GM23338 (cell line): Measurements from ENCODE around the gene RNF150. TPM values are rescaled to one million over a fixed set of nuclear protein-coding genes. Genes with fewer than 3 reads are reported as not detected.

ENCODE experiments used
- ATAC-seq: fragments of 200-7000 bp; cut with Tn5 transposase; 3 replicates; pipeline ENCODE4 v1.9.1; 2020
- DNase-seq: peaks from one replicate; pipeline ENCODE4 v3.0.0-alpha.2; 2015; ENCODE audit warnings: low spot score
- H2AFZ ChIP-seq: fragments of 200-600 bp; sonication (generic); 2 replicates; pipeline ENCODE4 v1.8.0; 2016; ENCODE audit warnings: antibody characterized with exemption, mild to moderate bottlenecking, moderate library complexity
- H3F3A ChIP-seq: fragments of 200-600 bp; sonication (generic); replicated peaks from 2 replicates; pipeline ENCODE4 v1.8.0; 2017; ENCODE audit warnings: antibody characterized with exemption, mixed run types, low read depth
- H3K27ac ChIP-seq: fragments of 200-600 bp; sonication (generic); 2 replicates; pipeline ENCODE4 v1.6.1; 2016; ENCODE audit warnings: low read depth
- H3K27me3 ChIP-seq: fragments of 200-600 bp; sonication (generic); 2 replicates; pipeline ENCODE4 v1.8.0; 2016; ENCODE audit warnings: mild to moderate bottlenecking, mixed run types, moderate library complexity; ENCODE audit not compliant: insufficient read depth
- H3K36me3 ChIP-seq: fragments of 200-600 bp; sonication (generic); 2 replicates; pipeline ENCODE4 v1.8.0; 2016; ENCODE audit warnings: mild to moderate bottlenecking; ENCODE audit not compliant: insufficient read depth
- H3K4me1 ChIP-seq: fragments of 200-600 bp; sonication (generic); 2 replicates; pipeline ENCODE4 v1.8.0; 2016; ENCODE audit warnings: mild to moderate bottlenecking, moderate library complexity; ENCODE audit not compliant: insufficient read depth
- H3K4me2 ChIP-seq: fragments of 200-600 bp; sonication (generic); 2 replicates; pipeline ENCODE4 v1.7.1; 2017; ENCODE audit warnings: mixed run types
- H3K4me3 ChIP-seq: fragments of 200-600 bp; sonication (generic); 2 replicates; pipeline ENCODE4 v1.6.1; 2016; ENCODE audit warnings: mixed run types
- H3K79me2 ChIP-seq: fragments of 200-600 bp; sonication (generic); replicated peaks from 2 replicates; pipeline ENCODE4 v1.8.0; 2017; ENCODE audit warnings: mild to moderate bottlenecking; ENCODE audit not compliant: insufficient read depth
- H3K9me2 ChIP-seq: fragments of 200-600 bp; sonication (generic); 2 replicates; pipeline ENCODE4 v1.8.0; 2017; ENCODE audit not compliant: insufficient read depth
- H4K20me1 ChIP-seq: fragments of 200-600 bp; sonication (generic); replicated peaks from 2 replicates; pipeline ENCODE4 v1.8.0; 2017; ENCODE audit warnings: mild to moderate bottlenecking; ENCODE audit not compliant: insufficient read depth
- H3K27ac Mint-ChIP-seq: 2 replicates; pipeline ENCODE4 v1.8.0; 2020; ENCODE audit warnings: inconsistent platforms, mild to moderate bottlenecking, moderate library complexity, mixed read lengths
- H3K27me3 Mint-ChIP-seq: 3 replicates; pipeline ENCODE4 v1.8.0; 2022; ENCODE audit warnings: low read depth, mild to moderate bottlenecking, moderate library complexity, mixed read lengths, inconsistent platforms; ENCODE audit not compliant: insufficient read depth, poor library complexity
- H3K36me3 Mint-ChIP-seq: 3 replicates; pipeline ENCODE4 v1.8.0; 2021; ENCODE audit warnings: low read depth, mild to moderate bottlenecking, inconsistent platforms, moderate library complexity, mixed read lengths
- H3K4me1 Mint-ChIP-seq: 3 replicates; pipeline ENCODE4 v1.8.0; 2020; ENCODE audit warnings: mild to moderate bottlenecking, inconsistent platforms, mixed read lengths
- H3K4me3 Mint-ChIP-seq: 3 replicates; pipeline ENCODE4 v1.8.0; 2021; ENCODE audit warnings: moderate library complexity, mild to moderate bottlenecking, inconsistent platforms, mixed read lengths
- H3K9me3 Mint-ChIP-seq: 3 replicates; pipeline ENCODE4 v1.8.0; 2020; ENCODE audit warnings: moderate library complexity, mild to moderate bottlenecking, inconsistent platforms, mixed read lengths
- CREB1 ChIP-seq: fragments of 250-450 bp; sonication (Bioruptor Pico); IDR thresholded peaks from 2 replicates; pipeline ENCODE4 v1.5.0; 2020; ENCODE audit warnings: low read depth, mild to moderate bottlenecking, moderate library complexity
- CTCF ChIP-seq, 2 experiments: fragments of 200-600 bp in 1 of 2; sonication (generic) in 1 of 2; conservative IDR thresholded peaks; 2 replicates each; pipeline versions ENCODE4 v1.5.1 to v1.6.1; 2016 to 2017; ENCODE audit warnings: antibody characterized with exemption in 2 of 2, low read depth in 2 of 2, mild to moderate bottlenecking in 2 of 2, moderate library complexity in 1 of 2
- ETS1 ChIP-seq: IDR thresholded peaks from 2 replicates; pipeline ENCODE4 v1.6.1; 2016; ENCODE audit warnings: antibody characterized with exemption
- EZH2 ChIP-seq: fragments of 200-600 bp; sonication (generic); IDR thresholded peaks from one replicate; pipeline ENCODE4 v1.8.0; 2017; ENCODE audit warnings: antibody characterized with exemption, mild to moderate bottlenecking, low read depth; ENCODE audit not compliant: unreplicated experiment
- EZH2phosphoT487 ChIP-seq: fragments of 200-600 bp; sonication (generic); IDR thresholded peaks from one replicate; pipeline ENCODE4 v1.8.1; 2018; ENCODE audit warnings: antibody characterized with exemption; ENCODE audit not compliant: unreplicated experiment
- JUNB ChIP-seq: IDR thresholded peaks from one replicate; pipeline ENCODE4 v1.6.1; 2016; ENCODE audit warnings: antibody characterized with exemption; ENCODE audit not compliant: unreplicated experiment
- NANOG ChIP-seq: IDR thresholded peaks from 2 replicates; pipeline ENCODE4 v1.6.1; 2016; ENCODE audit warnings: antibody characterized with exemption, borderline replicate concordance
- POLR2AphosphoS5 ChIP-seq: IDR thresholded peaks from 2 replicates; pipeline ENCODE4 v1.6.1; 2016; ENCODE audit warnings: antibody characterized with exemption, low read depth
- REST ChIP-seq: IDR thresholded peaks from one replicate; pipeline ENCODE4 v1.6.1; 2018; ENCODE audit warnings: antibody characterized with exemption; ENCODE audit not compliant: unreplicated experiment
- STAT1 ChIP-seq: IDR thresholded peaks from one replicate; pipeline ENCODE4 v1.6.1; 2016; ENCODE audit warnings: antibody characterized with exemption; ENCODE audit not compliant: unreplicated experiment
- ZNF114 ChIP-seq: fragments of 250-450 bp; sonication (Bioruptor Pico); IDR thresholded peaks from 2 replicates; pipeline ENCODE4 v1.5.0; 2020; ENCODE audit warnings: mild to moderate bottlenecking, moderate library complexity
- ZNF331 ChIP-seq: fragments of 250-450 bp; sonication (Bioruptor Pico); IDR thresholded peaks from 2 replicates; pipeline ENCODE4 v1.5.0; 2020; ENCODE audit warnings: low read depth, mild to moderate bottlenecking, moderate library complexity
- ZNF462 ChIP-seq: fragments of 250-450 bp; sonication (Bioruptor Pico); IDR thresholded peaks from 2 replicates; pipeline ENCODE4 v1.5.0; 2020; ENCODE audit warnings: mild to moderate bottlenecking, moderate library complexity
- polyA plus RNA-seq: library from polyadenylated mRNA; unstranded; fragments of >200 nt; fragmentation: Nextera tagmentation; extraction: Ambion mirVana; gene quantifications from 2 replicates; pipeline ENCODE4 v1.2.1, GENCODE V29; 2016
- total RNA-seq: library from RNA; depleted of rRNA; stranded (reverse); fragments of >200 nt; shearing (Covaris generic); gene quantifications from 2 replicates; pipeline ENCODE4 v1.2.3, GENCODE V29; 2014

RNF150 gene
- total and polyA plus RNA-seq, 2 experiments from 2014 or later, result 1.3 to 6.1 TPM

- no peaks in the 10 kb centered on the region for H3K36me3 Mint-ChIP-seq
- no peak for TF ChIP-seq REST
- TF ChIP-seq ZNF114 (CRISPR knock-in tag), result no peak
- no peak for TF ChIP-seq STAT1
- TF ChIP-seq ZNF462 (CRISPR knock-in tag), result no peak
- no peak for TF ChIP-seq NANOG
- no peak for TF ChIP-seq EZH2phosphoT487
- no peak for TF ChIP-seq ETS1
- no peak for TF ChIP-seq POLR2AphosphoS5
- TF ChIP-seq CREB1, result no peak
- no peak for TF ChIP-seq CTCF (conservative IDR thresholded peaks at IDR 0.05; ENCODE audit: low read depth in 2 of 2)
- no peak for TF ChIP-seq JUNB
- no peak for TF ChIP-seq EZH2
- no peak for TF ChIP-seq ZNF331
- ATAC-seq, result no peak
Measured at GRCh38 chr4:140812916-140813315, 320.4 kb downstream of the RNF150 start.

More at GRCh38 chr4:140812916-140813315, 320.4 kb downstream of the RNF150 start:
- Histone ChIP-seq H3K27ac (no peak overlapping the region), H3F3A (no peaks in the 10 kb centered on the region), H3K27me3 (no peaks in the 10 kb centered on the region), H2AFZ (no peak overlapping the region), H3K4me2 (no peak overlapping the region), H3K79me2 (no peaks in the 10 kb centered on the region), H3K36me3 (no peaks in the 10 kb centered on the region), H4K20me1 (no peaks in the 10 kb centered on the region; the same call in 1 of the 2 replicates), H3K9me2 (no peaks in the 10 kb centered on the region), H3K4me1 (no peaks in the 10 kb centered on the region), H3K4me3 (no peak overlapping the region)
- Mint-ChIP-seq H3K27me3 (peaks cover 4% of the 10 kb centered on the region), H3K4me1 (peaks cover 23% of the 10 kb centered on the region), H3K9me3 (no peaks in the 10 kb centered on the region; the same call in 2 of the 3 replicates), H3K4me3 (no peak overlapping the region), H3K27ac (no peak overlapping the region)
- DNase-seq, result no peak
